ENCODE measurements around the gene PDGFRA. TPM values are rescaled to one million over a fixed set of nuclear protein-coding genes. Genes with fewer than 3 reads are reported as not detected.

PDGFRA gene
- total and polyA plus RNA-seq, 8 donors = 50.3 to 151 (median 113) TPM

DNA sequence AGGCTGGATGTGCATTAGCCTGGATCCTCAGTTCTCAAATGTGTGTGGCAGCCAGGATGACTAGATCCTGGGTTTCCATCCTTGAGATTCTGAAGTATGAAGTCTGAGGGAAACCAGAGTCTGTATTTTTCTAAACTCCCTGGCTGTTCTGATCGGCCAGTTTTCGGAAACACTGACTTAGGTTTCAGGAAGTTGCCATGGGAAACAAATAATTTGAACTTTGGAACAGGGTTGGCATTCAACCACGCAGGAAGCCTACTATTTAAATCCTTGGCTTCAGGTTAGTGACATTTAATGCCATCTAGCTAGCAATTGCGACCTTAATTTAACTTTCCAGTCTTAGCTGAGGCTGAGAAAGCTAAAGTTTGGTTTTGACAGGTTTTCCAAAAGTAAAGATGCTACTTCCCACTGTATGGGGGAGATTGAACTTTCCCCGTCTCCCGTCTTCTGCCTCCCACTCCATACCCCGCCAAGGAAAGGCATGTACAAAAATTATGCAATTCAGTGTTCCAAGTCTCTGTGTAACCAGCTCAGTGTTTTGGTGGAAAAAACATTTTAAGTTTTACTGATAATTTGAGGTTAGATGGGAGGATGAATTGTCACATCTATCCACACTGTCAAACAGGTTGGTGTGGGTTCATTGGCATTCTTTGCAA, 67.6 kb downstream of the PDGFRA start:
- intact Hi-C loops (cut with DNase I) = no loop called here
- H3K4me3 ChIP-seq = no peak overlapping the region
- no peaks in the 10 kb centered on the region for H3K36me3 ChIP-seq
- H3K27ac ChIP-seq = no peak overlapping the region
- no peaks in the 10 kb centered on the region for H3K4me1 ChIP-seq
- no peaks in the 10 kb centered on the region for H3K27me3 ChIP-seq
- no peak for DNase-seq
- no peak for TF ChIP-seq CTCF (IDR thresholded peaks at IDR 0.05)
- no peak for ATAC-seq
- H3K9me3 ChIP-seq = peaks cover 0 to 7% of the 10 kb centered on the region in 2 donors

DNA sequence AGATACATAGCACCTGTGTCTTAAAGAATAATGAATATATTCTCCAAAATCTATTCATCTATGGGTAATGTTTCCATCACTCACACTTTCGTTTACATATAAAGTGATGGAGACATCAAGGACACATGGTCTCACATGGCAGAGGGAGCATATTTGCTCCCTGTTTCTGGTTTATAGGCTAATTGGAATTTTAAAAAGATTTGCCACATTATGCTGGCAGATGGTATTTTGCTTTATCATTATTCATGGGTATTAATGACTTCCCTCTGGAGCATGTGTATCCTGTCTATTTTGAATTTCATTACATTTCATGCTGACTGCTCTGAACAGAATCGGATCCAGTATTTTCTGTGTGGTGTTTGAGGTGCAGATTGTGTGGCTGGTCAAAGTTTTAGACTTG, 79.0 kb downstream of the PDGFRA start:
- no peak for DNase-seq
- peaks cover 0 to 16% of the 10 kb centered on the region in 2 donors for H3K9me3 ChIP-seq
- H3K4me1 ChIP-seq = no peaks in the 10 kb centered on the region
- no peak for ATAC-seq
- no peak overlapping the region for H3K4me3 ChIP-seq
- intact Hi-C loops (cut with DNase I) = no loop called here
- H3K27ac ChIP-seq = no peak overlapping the region
- no peak for TF ChIP-seq CTCF (IDR thresholded peaks at IDR 0.05)
- no peaks in the 10 kb centered on the region for H3K36me3 ChIP-seq
- H3K27me3 ChIP-seq = peaks cover 0 to 9% of the 10 kb centered on the region in 2 donors

GRCh38 chr4:54315561-54316538, 86.8 kb downstream of the PDGFRA start:
- TF ChIP-seq CTCF (IDR thresholded peaks at IDR 0.05) = no peak
- peak in 1 of 4 donors; percentile 26 for DNase-seq
- no peak overlapping the region for H3K4me3 ChIP-seq
- intact Hi-C loops (cut with DNase I) = no loop called here
- ATAC-seq = peak; percentile 58
- H3K9me3 ChIP-seq = no peaks in the 10 kb centered on the region
- no peak overlapping the region for H3K27ac ChIP-seq
- no peaks in the 10 kb centered on the region for H3K4me1 ChIP-seq
- peaks cover 0 to 8% of the 10 kb centered on the region in 2 donors for H3K27me3 ChIP-seq
- H3K36me3 ChIP-seq = no peaks in the 10 kb centered on the region

DNA sequence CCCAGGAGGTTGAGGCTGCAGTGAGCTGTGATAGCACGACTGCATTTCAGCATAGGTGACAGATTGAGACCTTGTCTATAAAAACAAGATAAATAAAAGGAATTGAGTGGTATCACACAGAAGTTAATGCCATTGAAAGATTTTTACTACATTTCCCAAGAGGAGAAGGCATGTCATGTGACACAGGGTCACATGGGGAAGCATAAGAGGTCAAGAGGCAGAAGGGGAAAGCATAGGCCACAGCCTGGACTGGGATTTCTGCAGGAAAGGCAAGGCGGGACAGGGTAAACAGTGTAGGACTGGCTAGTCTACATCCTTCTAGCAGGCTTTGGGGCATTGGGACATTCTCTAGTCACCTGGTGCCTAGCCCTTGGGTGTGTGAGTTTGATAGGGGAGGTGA, 88.6 kb downstream of the PDGFRA start:
- intact Hi-C loops (cut with DNase I) = no loop called here
- ATAC-seq (no peak), DNase-seq (no peak)
- no peaks in the 10 kb centered on the region for H3K27me3 ChIP-seq
- no peak for TF ChIP-seq CTCF (IDR thresholded peaks at IDR 0.05)
- no peak overlapping the region for H3K27ac ChIP-seq
- no peak overlapping the region for H3K4me3 ChIP-seq
- no peaks in the 10 kb centered on the region for H3K4me1 ChIP-seq
- H3K9me3 ChIP-seq = no peaks in the 10 kb centered on the region
- H3K36me3 ChIP-seq = no peaks in the 10 kb centered on the region

- no peak overlapping the region for H3K4me3 ChIP-seq
- no peaks in the 10 kb centered on the region for H3K4me1 ChIP-seq
- no peaks in the 10 kb centered on the region for H3K9me3 ChIP-seq
- peak in 1 of 4 donors; percentile 35 for DNase-seq
- intact Hi-C loops (cut with DNase I) = no loop called here
- peak; percentile 74 for ATAC-seq
- no peak overlapping the region for H3K27ac ChIP-seq
- H3K27me3 ChIP-seq = no peaks in the 10 kb centered on the region
- peak; percentile 80 to 81 for TF ChIP-seq CTCF (IDR thresholded peaks at IDR 0.05)
- no peaks in the 10 kb centered on the region for H3K36me3 ChIP-seq
Observed at GRCh38 chr4:54318904-54319303, 89.8 kb downstream of the PDGFRA start.
